Endothelial cell of umbilical vein (primary cell): Measurements from ENCODE around the gene DYNLL2. TPM values are rescaled to one million over a fixed set of nuclear protein-coding genes. Genes with fewer than 3 reads are reported as not detected.

Source experiments
- BruUV-seq: library from RNA; stranded (reverse); fragments of 400-500 nt; replicated peaks from 2 replicates; lab custom pipeline; 2021; lab: Mats Ljungman, UMichigan
- CTCF ChIA-PET: fragments of 300-600, 350-600 bp; sonication (Branson Sonifier 250); formaldehyde crosslinking; loops from one replicate; lab custom pipeline; 2021; ENCODE audit warnings: antibody characterized with exemption, inconsistent platforms; lab: Charles Lee
- POLR2A ChIA-PET: fragments of 300-600, 350-600 bp; sonication (Branson Sonifier 250); formaldehyde crosslinking; loops from one replicate; lab custom pipeline; 2021; ENCODE audit warnings: antibody characterized with exemption, inconsistent platforms; lab: Charles Lee
- DNase-seq: peaks from one replicate; pipeline ENCODE4 v3.0.0-alpha.2; 2011; ENCODE audit warnings: low read depth, low spot score
- FAIRE-seq: peaks from 2 replicates; lab custom pipeline; 2011; peaks lifted over from hg19 to GRCh38; lab: Jason Lieb, UNC
- H2AFZ ChIP-seq: 2 replicates; pipeline ENCODE4 v1.6.0; 2012; ENCODE audit warnings: low read depth, low read length, control low read depth, inconsistent platforms
- H3K27ac ChIP-seq: 2 replicates; pipeline ENCODE4 v1.5.1; 2011; ENCODE audit warnings: low read depth, mild to moderate bottlenecking, control low read depth, low read length, moderate library complexity; ENCODE audit not compliant: insufficient read depth
- H3K27me3 ChIP-seq, 2 experiments: 2 replicates each; pipeline versions ENCODE4 v1.6.0 to v1.6.1; 2011; ENCODE audit warnings: low read length in 2 of 2, mixed read lengths in 1 of 2; ENCODE audit not compliant: control insufficient read depth in 2 of 2, insufficient read depth in 2 of 2
- H3K36me3 ChIP-seq, 2 experiments: 2 replicates in 1 of 2; 3 replicates in 1 of 2; pipeline ENCODE4 v1.5.1; 2011; ENCODE audit warnings: low read length in 2 of 2, mild to moderate bottlenecking in 1 of 2, moderate library complexity in 1 of 2; ENCODE audit not compliant: control insufficient read depth in 2 of 2, insufficient read depth in 2 of 2; ENCODE audit errors: extremely low read depth in 1 of 2
- H3K4me1 ChIP-seq: 3 replicates; pipeline ENCODE4 v1.5.1; 2011; ENCODE audit warnings: mild to moderate bottlenecking, low read length; ENCODE audit not compliant: control insufficient read depth, insufficient read depth; ENCODE audit errors: extremely low read depth
- H3K4me2 ChIP-seq: 2 replicates; pipeline ENCODE4 v1.6.1; 2011; ENCODE audit warnings: low read length, control low read depth, mixed read lengths; ENCODE audit not compliant: insufficient read depth
- H3K4me3 ChIP-seq, 3 experiments: fragments of 200-600 bp in 1 of 3; sonication (generic), shearing (Covaris generic) in 1 of 3; replicated peaks in 1 of 3; 2 replicates each; pipeline ENCODE4 v1.5.1; 2011 to 2016; ENCODE audit warnings: control low read depth in 3 of 3, low read length in 3 of 3, mild to moderate bottlenecking in 2 of 3, inconsistent platforms in 1 of 3, low read depth in 1 of 3, moderate library complexity in 1 of 3; ENCODE audit not compliant: insufficient read depth in 1 of 3
- H3K79me2 ChIP-seq: 2 replicates; pipeline ENCODE4 v1.6.0; 2012; ENCODE audit warnings: low read length, inconsistent platforms; ENCODE audit not compliant: control insufficient read depth, insufficient read depth
- H3K9ac ChIP-seq: replicated peaks from 2 replicates; pipeline ENCODE3; 2011; ENCODE audit warnings: low read length, control low read depth; ENCODE audit not compliant: insufficient read depth; ENCODE audit errors: extremely low read depth
- H3K9me1 ChIP-seq: replicated peaks from 3 replicates; pipeline ENCODE4 v1.6.0; 2011; ENCODE audit warnings: mild to moderate bottlenecking, low read length; ENCODE audit not compliant: control insufficient read depth, insufficient read depth; ENCODE audit errors: extremely low read depth
- H3K9me3 ChIP-seq: replicated peaks from 2 replicates; pipeline ENCODE4 v1.5.1; 2012; ENCODE audit warnings: low read length, inconsistent platforms; ENCODE audit not compliant: control insufficient read depth, insufficient read depth
- H4K20me1 ChIP-seq: replicated peaks from 2 replicates; pipeline ENCODE3; 2011; ENCODE audit warnings: mild to moderate bottlenecking, low read length; ENCODE audit not compliant: control insufficient read depth, insufficient read depth; ENCODE audit errors: extremely low read depth
- EZH2 ChIP-seq: IDR thresholded peaks from 2 replicates; pipeline ENCODE4 v1.6.1; 2012; ENCODE audit warnings: borderline replicate concordance, low read depth, mild to moderate bottlenecking, moderate library complexity, low read length, inconsistent platforms; ENCODE audit not compliant: severe bottlenecking
- FOS ChIP-seq: IDR thresholded peaks from 2 replicates; pipeline ENCODE4 v1.6.1; 2011; ENCODE audit warnings: mild to moderate bottlenecking, low read length, moderate library complexity, borderline replicate concordance; ENCODE audit not compliant: insufficient read depth
- GATA2 ChIP-seq: IDR thresholded peaks from 2 replicates; pipeline ENCODE4 v1.7.0; 2011; ENCODE audit warnings: low read depth, mild to moderate bottlenecking, moderate library complexity, mixed read lengths, low read length; ENCODE audit not compliant: insufficient read length, insufficient read depth
- JUN ChIP-seq: IDR thresholded peaks from 2 replicates; pipeline ENCODE4 v1.6.1; 2011; ENCODE audit warnings: borderline replicate concordance, low read depth; ENCODE audit not compliant: insufficient read length, insufficient read depth
- MYC ChIP-seq: IDR thresholded peaks from one replicate; pipeline ENCODE4 v1.6.1; 2011; ENCODE audit warnings: mild to moderate bottlenecking, low read depth, low read length
- POLR2A ChIP-seq: IDR thresholded peaks from 2 replicates; pipeline ENCODE4 v1.6.1; 2012; ENCODE audit warnings: low read depth, mild to moderate bottlenecking, control low read depth, low read length
- POLR2AphosphoS5 ChIP-seq: IDR thresholded peaks from 2 replicates; pipeline ENCODE4 v1.6.1; 2012; ENCODE audit warnings: low read depth, mild to moderate bottlenecking, control low read depth, low read length, moderate library complexity; ENCODE audit not compliant: insufficient read depth
- dilution Hi-C: fragments of 300-500 bp; cut with MboI; formaldehyde crosslinking; loops from one replicate; pipeline ENCODE4 v1.15.0; 2019; ENCODE audit warnings: low sequenced_read_pairs; ENCODE audit not compliant: extremely low pct_ligation_motif_present
- intact Hi-C: fragments of 100-400 bp; cut with micrococcal nuclease; formaldehyde crosslinking; loops from one replicate; pipeline ENCODE4 v1.10.0; 2022
- polyA plus RNA-seq, 4 experiments: library from polyadenylated mRNA; depleted of rRNA in 3 of 4; stranded (reverse) in 3 of 4; unstranded in 1 of 4; fragments of >200 nt; gene quantifications; 2 replicates each; pipeline versions ENCODE4 v1.2.1 to v1.2.3, GENCODE V29; 2011 to 2012; ENCODE audit warnings: missing spikeins in 1 of 4
- total RNA-seq: library from RNA; stranded (reverse); gene quantifications from 2 replicates; pipeline ENCODE4 v1.2.3, GENCODE V29; 2021
- TF ChIP-seq, protein P1 (sequence below): IDR thresholded peaks from 2 replicates; pipeline ENCODE4 v1.6.1; 2011; ENCODE audit not compliant: insufficient read depth, insufficient read length
- TF ChIP-seq, protein P2 (sequence below), 2 donors: IDR thresholded peaks; 1 replicate in 1 of 2; 2 replicates in 1 of 2; pipeline ENCODE4 v1.5.1; 2011; ENCODE audit warnings: low read length in 2 of 2, mild to moderate bottlenecking in 2 of 2, moderate library complexity in 2 of 2, control low read depth in 1 of 2, inconsistent platforms in 1 of 2, low read depth in 1 of 2; ENCODE audit not compliant: insufficient read depth in 1 of 2; ENCODE audit errors: extremely low read depth in 1 of 2

Gene DYNLL2
- total and polyA plus RNA-seq, 2 donors (not counting 3 experiments of a cell fraction or from before 2014, with no cell fraction given), result 7.4 to 19.0 TPM

DNA sequence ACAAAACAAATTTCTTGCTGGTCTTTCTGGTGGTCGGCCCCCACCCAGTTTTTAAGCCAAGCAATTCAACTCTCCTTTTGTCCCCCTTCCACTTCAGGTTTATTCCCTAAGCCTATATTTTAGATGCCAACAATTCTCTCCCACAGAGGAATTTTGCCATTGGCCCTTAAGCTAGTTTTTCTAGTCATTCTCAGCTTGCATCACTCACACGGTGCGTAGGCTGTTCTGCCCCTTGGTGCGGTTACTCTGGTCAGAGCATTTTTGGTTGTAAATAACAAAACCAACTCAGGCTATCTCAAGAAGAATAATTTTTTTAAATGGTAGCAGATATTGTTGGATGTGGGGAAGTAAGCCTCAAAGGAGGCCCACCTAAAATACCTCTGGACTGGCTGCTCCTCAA is 33.7 kb upstream of the DYNLL2 start:
- Histone ChIP-seq H3K9me3 (no peaks in the 10 kb centered on the region), H3K4me1 (no peaks in the 10 kb centered on the region), H3K4me3 (no peak overlapping the region), H3K27ac (no peak overlapping the region), H3K4me2 (no peak overlapping the region), H2AFZ (no peak overlapping the region), H4K20me1 (no peaks in the 10 kb centered on the region), H3K9me1 (no peaks in the 10 kb centered on the region), H3K27me3 (peaks cover 0 to 19% of the 10 kb centered on the region in 2 experiments), H3K79me2 (no peaks in the 10 kb centered on the region), H3K36me3 (no peaks in the 10 kb centered on the region), H3K9ac (no peak overlapping the region)
- BruUV-seq, result no TSS peak
- dilution Hi-C loops (no loop called here), intact Hi-C loops (no loop called here)
- FAIRE-seq (no peak), DNase-seq (no peak)
- POLR2A ChIA-PET, result interaction anchor here (0.5 kb wide), 1 partner anchor 15 kb away, joined by 3 read pairs; no protein-coding TSS in a partner anchor
- no peak for TF ChIP-seq GATA2
- TF ChIP-seq, protein P1, sequence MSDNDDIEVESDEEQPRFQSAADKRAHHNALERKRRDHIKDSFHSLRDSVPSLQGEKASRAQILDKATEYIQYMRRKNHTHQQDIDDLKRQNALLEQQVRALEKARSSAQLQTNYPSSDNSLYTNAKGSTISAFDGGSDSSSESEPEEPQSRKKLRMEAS, result no peak
- TF ChIP-seq EZH2, result no peak
- no peak for TF ChIP-seq POLR2AphosphoS5
- no peak for TF ChIP-seq POLR2A
- no peak for TF ChIP-seq FOS
- no peak for TF ChIP-seq JUN
- TF ChIP-seq, protein P2, sequence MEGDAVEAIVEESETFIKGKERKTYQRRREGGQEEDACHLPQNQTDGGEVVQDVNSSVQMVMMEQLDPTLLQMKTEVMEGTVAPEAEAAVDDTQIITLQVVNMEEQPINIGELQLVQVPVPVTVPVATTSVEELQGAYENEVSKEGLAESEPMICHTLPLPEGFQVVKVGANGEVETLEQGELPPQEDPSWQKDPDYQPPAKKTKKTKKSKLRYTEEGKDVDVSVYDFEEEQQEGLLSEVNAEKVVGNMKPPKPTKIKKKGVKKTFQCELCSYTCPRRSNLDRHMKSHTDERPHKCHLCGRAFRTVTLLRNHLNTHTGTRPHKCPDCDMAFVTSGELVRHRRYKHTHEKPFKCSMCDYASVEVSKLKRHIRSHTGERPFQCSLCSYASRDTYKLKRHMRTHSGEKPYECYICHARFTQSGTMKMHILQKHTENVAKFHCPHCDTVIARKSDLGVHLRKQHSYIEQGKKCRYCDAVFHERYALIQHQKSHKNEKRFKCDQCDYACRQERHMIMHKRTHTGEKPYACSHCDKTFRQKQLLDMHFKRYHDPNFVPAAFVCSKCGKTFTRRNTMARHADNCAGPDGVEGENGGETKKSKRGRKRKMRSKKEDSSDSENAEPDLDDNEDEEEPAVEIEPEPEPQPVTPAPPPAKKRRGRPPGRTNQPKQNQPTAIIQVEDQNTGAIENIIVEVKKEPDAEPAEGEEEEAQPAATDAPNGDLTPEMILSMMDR (IDR thresholded peaks at IDR 0.05; ENCODE audit: extremely low read depth in 1 of 2, insufficient read depth in 1 of 2, low read depth in 1 of 2, low read length in 2 of 2), result no peak
- TF ChIP-seq MYC, result no peak
- CTCF ChIA-PET, result no interaction called here
